ENCODE measurements around the gene SORL1-AS1.

DNA sequence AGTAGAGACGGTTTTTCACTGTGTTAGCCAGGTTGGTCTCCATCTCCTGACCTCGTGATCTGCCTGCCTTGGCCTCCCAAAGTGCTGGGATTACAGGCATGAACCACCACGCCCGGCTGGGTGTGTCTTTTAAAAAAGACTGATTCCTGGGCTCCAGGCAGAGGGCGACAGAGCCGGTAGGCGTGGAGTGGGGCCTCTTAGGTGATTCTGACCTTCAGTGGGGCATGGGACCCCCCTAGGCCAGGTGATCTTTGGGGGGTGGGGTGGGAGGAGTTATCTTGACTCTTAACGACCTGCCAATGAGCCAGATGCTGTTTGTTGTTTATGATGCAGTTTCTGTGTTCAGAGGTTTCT lies 12.9 kb upstream of the SORL1-AS1 start:
- TF ChIP-seq, protein P1, sequence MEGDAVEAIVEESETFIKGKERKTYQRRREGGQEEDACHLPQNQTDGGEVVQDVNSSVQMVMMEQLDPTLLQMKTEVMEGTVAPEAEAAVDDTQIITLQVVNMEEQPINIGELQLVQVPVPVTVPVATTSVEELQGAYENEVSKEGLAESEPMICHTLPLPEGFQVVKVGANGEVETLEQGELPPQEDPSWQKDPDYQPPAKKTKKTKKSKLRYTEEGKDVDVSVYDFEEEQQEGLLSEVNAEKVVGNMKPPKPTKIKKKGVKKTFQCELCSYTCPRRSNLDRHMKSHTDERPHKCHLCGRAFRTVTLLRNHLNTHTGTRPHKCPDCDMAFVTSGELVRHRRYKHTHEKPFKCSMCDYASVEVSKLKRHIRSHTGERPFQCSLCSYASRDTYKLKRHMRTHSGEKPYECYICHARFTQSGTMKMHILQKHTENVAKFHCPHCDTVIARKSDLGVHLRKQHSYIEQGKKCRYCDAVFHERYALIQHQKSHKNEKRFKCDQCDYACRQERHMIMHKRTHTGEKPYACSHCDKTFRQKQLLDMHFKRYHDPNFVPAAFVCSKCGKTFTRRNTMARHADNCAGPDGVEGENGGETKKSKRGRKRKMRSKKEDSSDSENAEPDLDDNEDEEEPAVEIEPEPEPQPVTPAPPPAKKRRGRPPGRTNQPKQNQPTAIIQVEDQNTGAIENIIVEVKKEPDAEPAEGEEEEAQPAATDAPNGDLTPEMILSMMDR (IDR thresholded peaks at IDR 0.05; ENCODE audit: extremely low read depth in 1 of 2, insufficient read depth in 1 of 2, low read depth in 1 of 2, low read length in 2 of 2), result no peak
- TF ChIP-seq POLR2A (IDR thresholded peaks at IDR 0.05; ENCODE audit: low read depth, low read length) (no peak), JUN (IDR thresholded peaks at IDR 0.05; ENCODE audit: borderline replicate concordance, insufficient read depth, insufficient read length, low read depth) (no peak), POLR2AphosphoS5 (IDR thresholded peaks at IDR 0.05; ENCODE audit: insufficient read depth, low read depth, low read length) (no peak), MYC (IDR thresholded peaks at IDR 0.05; ENCODE audit: low read depth, low read length) (no peak)
